ENCODE measurements around the gene UGP2.

DNA sequence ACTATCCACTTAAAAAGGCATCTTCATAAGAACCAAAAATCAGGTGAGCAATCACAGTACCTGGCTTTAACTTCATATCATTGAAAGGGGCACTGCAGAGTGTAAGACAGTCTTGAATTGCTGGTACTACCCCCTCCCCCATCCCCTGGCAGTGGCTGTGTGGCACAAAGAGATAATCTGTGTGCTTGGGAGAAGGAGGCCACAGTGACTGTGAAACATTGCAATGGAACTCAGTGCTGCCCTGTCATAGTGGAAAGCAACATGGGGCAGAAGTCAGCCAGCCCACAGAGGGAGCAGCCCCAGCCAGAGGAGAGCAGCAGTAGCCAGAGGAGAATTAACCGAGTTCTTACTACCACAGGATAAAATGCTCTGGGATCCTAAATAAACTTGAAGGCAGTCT lies 45.3 kb upstream of the UGP2 start:
- no peak for TF ChIP-seq CTCF (IDR thresholded peaks at IDR 0.05)
- no peak for TF ChIP-seq POLR2AphosphoS5 (IDR thresholded peaks at IDR 0.05)
- TF ChIP-seq EP300 (IDR thresholded peaks at IDR 0.05) = no peak

Measured in suprapubic skin (tissue), 4 donors.